GM12892 (cell line): Measurements from ENCODE around the gene CNIH3.

ENCODE experiments used
- POLR2A ChIP-seq: IDR thresholded peaks from 2 replicates; pipeline ENCODE4 v1.6.1; 2011; ENCODE audit warnings: low read depth, low read length, control low read depth
- POLR2AphosphoS5 ChIP-seq: IDR thresholded peaks from 2 replicates; pipeline ENCODE4 v1.6.1; 2011; ENCODE audit warnings: low read depth, low read length, control low read depth

DNA sequence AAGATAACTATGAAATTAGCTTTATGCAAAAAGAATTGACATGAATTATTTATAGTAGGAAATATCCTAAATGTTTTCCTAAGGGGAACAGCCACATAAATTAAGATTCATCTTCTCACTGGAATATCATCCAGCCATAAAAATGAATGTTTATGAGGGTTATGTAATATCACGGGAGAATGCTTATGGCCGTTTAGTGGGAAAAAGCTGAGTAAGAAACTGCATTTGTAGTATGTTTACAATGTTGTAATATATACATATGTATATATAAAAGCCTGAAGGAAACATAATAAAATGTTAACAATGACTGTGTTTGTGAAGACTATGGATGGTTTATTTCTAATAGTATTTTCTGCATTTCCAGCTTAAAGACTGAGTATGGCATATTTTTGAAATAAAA lies 161.1 kb downstream of the CNIH3 start:
- TF ChIP-seq POLR2AphosphoS5: no peak
- TF ChIP-seq POLR2A: no peak
